Colonic mucosa (tissue), 4 donors: ENCODE results near the gene KIAA0825. TPM values are rescaled to one million over a fixed set of nuclear protein-coding genes. Genes with fewer than 3 reads are reported as not detected.

Experiments used
- DNase-seq: peaks from one replicate; pipeline ENCODE4 v3.0.0-alpha.2; 2020
- H3K27ac ChIP-seq: fragments of 200-600 bp; one replicate; pipeline ENCODE4 v1.8.0; 2021
- H3K27me3 ChIP-seq: fragments of 200-600 bp; one replicate; pipeline ENCODE4 v1.8.0; 2021
- H3K36me3 ChIP-seq: fragments of 200-600 bp; one replicate; pipeline ENCODE4 v1.8.0; 2021
- H3K4me1 ChIP-seq: fragments of 200-600 bp; one replicate; pipeline ENCODE4 v1.8.0; 2021; ENCODE audit warnings: mild to moderate bottlenecking
- H3K4me3 ChIP-seq: fragments of 200-600 bp; one replicate; pipeline ENCODE4 v1.8.0; 2021
- H3K9ac ChIP-seq, 2 donors: one replicate each; pipeline ENCODE4 v1.7.0; 2013; ENCODE audit warnings: control low read depth in 2 of 2, low read depth in 2 of 2, low read length in 2 of 2
- H3K9me3 ChIP-seq: fragments of 200-600 bp; one replicate; pipeline ENCODE4 v1.8.0; 2021
- CTCF ChIP-seq: fragments of 200-600 bp; IDR thresholded peaks from one replicate; pipeline ENCODE4 v1.8.0; 2022; ENCODE audit warnings: antibody characterized with exemption, mild to moderate bottlenecking
- intact Hi-C: fragments of 100-400 bp; cut with DNase I; formaldehyde crosslinking; loops from one replicate; pipeline ENCODE4 v1.14.1; 2022
- total RNA-seq, 2 donors: library from RNA; stranded (reverse); fragmentation: NEBNext Ultra II Directional in 1 of 2; extraction: Animal tissue kit (Norgen Biotek cat#: 25700) in 1 of 2; gene quantifications; one replicate each; pipeline ENCODE4 v1.2.1, GENCODE V29; 2021
- donor health status: healthy.
- donor health status: DM: no; HTN: no; CAD: no.
- donor health status: DM: no; HTN: no; CAD: no.

The KIAA0825 gene
- total RNA-seq, 2 donors from 2014 or later, result 1.1 to 1.5 TPM

- intact Hi-C loops, result no loop called here
- no peak for DNase-seq
These were observed 350.2 kb downstream of the KIAA0825 start for GRCh38 chr5:94268226-94268625.

GRCh38 chr5:94267350-94267899 is 351.0 kb downstream of the KIAA0825 start:
- H3K27ac ChIP-seq, result no peak overlapping the region
- H3K4me3 ChIP-seq, result no peak overlapping the region
- H3K36me3 ChIP-seq, result no peaks in the 10 kb centered on the region
- intact Hi-C loops, result no loop called here
- H3K27me3 ChIP-seq, result no peaks in the 10 kb centered on the region
- no peak overlapping the region for H3K9ac ChIP-seq
- no peaks in the 10 kb centered on the region for H3K9me3 ChIP-seq
- no peaks in the 10 kb centered on the region for H3K4me1 ChIP-seq
- no peak for TF ChIP-seq CTCF
- DNase-seq, result no peak

More at GRCh38 chr5:94268226-94268625, 350.2 kb downstream of the KIAA0825 start:
- Histone ChIP-seq H3K27me3 (no peaks in the 10 kb centered on the region), H3K4me3 (no peak overlapping the region), H3K27ac (no peak overlapping the region), H3K9ac (no peak overlapping the region), H3K36me3 (no peaks in the 10 kb centered on the region), H3K9me3 (no peaks in the 10 kb centered on the region), H3K4me1 (no peaks in the 10 kb centered on the region)
- TF ChIP-seq CTCF, result no peak

- DNase-seq, result no peak
- no peak overlapping the region for H3K27ac ChIP-seq
- H3K9me3 ChIP-seq, result no peaks in the 10 kb centered on the region
- H3K4me3 ChIP-seq, result no peak overlapping the region
- no peak overlapping the region for H3K9ac ChIP-seq
- intact Hi-C loops, result no loop called here
- no peaks in the 10 kb centered on the region for H3K4me1 ChIP-seq
- no peaks in the 10 kb centered on the region for H3K27me3 ChIP-seq
- H3K36me3 ChIP-seq, result no peaks in the 10 kb centered on the region
- TF ChIP-seq CTCF, result no peak
These were observed 352.2 kb downstream of the KIAA0825 start for GRCh38 chr5:94266170-94266569.

- no peak for TF ChIP-seq CTCF
- intact Hi-C loops, result no loop called here
- no peaks in the 10 kb centered on the region for H3K9me3 ChIP-seq
- H3K27ac ChIP-seq, result no peak overlapping the region
- no peaks in the 10 kb centered on the region for H3K36me3 ChIP-seq
- no peak overlapping the region for H3K9ac ChIP-seq
- no peak for DNase-seq
- H3K4me1 ChIP-seq, result no peaks in the 10 kb centered on the region
- H3K27me3 ChIP-seq, result no peaks in the 10 kb centered on the region
- H3K4me3 ChIP-seq, result no peak overlapping the region
These were observed 355.3 kb downstream of the KIAA0825 start for GRCh38 chr5:94263068-94263467.

GRCh38 chr5:94260096-94260495 is 358.3 kb downstream of the KIAA0825 start:
- Histone ChIP-seq H3K27me3 (no peaks in the 10 kb centered on the region), H3K9me3 (no peaks in the 10 kb centered on the region), H3K27ac (no peak overlapping the region), H3K36me3 (no peaks in the 10 kb centered on the region), H3K4me1 (no peaks in the 10 kb centered on the region), H3K4me3 (no peak overlapping the region), H3K9ac (no peak overlapping the region)
- DNase-seq, result no peak
- TF ChIP-seq CTCF, result no peak
- intact Hi-C loops, result no loop called here
